ENCODE measurements around the gene LRP6. TPM values are rescaled to one million over a fixed set of nuclear protein-coding genes. Genes with fewer than 3 reads are reported as not detected.

The LRP6 gene
- total and polyA plus RNA-seq, 10 of the 15 experiments (the other 5 are each of a cell fraction or from before 2014, with no cell fraction given): 1.5 to 14.9 (median 6.1) TPM

DNA sequence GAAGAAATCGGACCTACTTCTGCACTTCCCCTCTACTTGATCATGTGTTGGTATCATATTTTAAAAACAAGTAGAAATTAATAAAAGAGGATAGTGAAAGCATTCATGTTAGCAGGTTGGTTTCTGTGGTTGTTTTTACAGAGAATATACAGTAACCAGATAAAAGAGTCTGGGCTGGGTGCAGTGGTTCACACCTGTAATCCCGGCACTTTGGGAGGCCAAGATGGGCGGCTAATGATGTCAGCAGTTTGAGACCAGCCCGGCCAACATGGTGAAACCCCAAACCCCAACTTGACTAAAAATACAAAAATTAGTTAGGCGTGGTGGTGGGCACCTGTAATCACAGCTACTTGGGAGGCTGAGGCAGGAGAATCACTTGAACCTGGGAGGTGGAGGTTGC lies 55.9 kb downstream of the LRP6 start:
- no TSS peak for BruUV-seq (replicated peaks)
- peak; percentile 89 for ATAC-seq
- H4K20me1 ChIP-seq (ENCODE audit: control insufficient read depth, insufficient read depth): no peaks in the 10 kb centered on the region
- H3K36me3 ChIP-seq (ENCODE audit: control insufficient read depth in 2 of 2, insufficient read depth in 2 of 2, low read length in 1 of 2): no peaks in the 10 kb centered on the region
- intact Hi-C loops (cut with micrococcal nuclease; ENCODE audit: unreplicated experiment) (loop anchor here (5.0 kb wide), 1 partner anchor 56 kb away; the partner anchor contains the start of gene LRP6), in situ Hi-C loops (cut with MboI) (no loop called here)
- no peak overlapping the region for H3K27ac ChIP-seq (ENCODE audit: control insufficient read depth, insufficient read depth)
- no peak overlapping the region for H3K9ac ChIP-seq (ENCODE audit: control insufficient read depth, insufficient read depth, low read length)
- CTCF ChIA-PET: no interaction called here
- peaks cover 3% of the 10 kb centered on the region for H3K4me1 ChIP-seq (ENCODE audit: control insufficient read depth, insufficient read depth, low read length)
- no peaks in the 10 kb centered on the region for H3K9me3 ChIP-seq (replicated peaks; ENCODE audit: control insufficient read depth, insufficient read depth, low read length)
- no peak for FAIRE-seq
- no peaks in the 10 kb centered on the region for H3K27me3 ChIP-seq (replicated peaks in 1 of 2; ENCODE audit: control insufficient read depth in 2 of 2, insufficient read depth in 2 of 2, low read length in 1 of 2)
- no peak for DNase-seq (ENCODE audit: low read depth, low spot score)
- no peak overlapping the region for H3K4me3 ChIP-seq
- no peak overlapping the region for H3K4me2 ChIP-seq (ENCODE audit: control insufficient read depth, insufficient read depth)
- POLR2A ChIA-PET: no interaction called here
- WGBS (ENCODE audit: insufficient coverage, insufficient replicate concordance, low lambda C conversion rate, missing lambda C conversion rate): 40% methylated on average over 5 of the region's 5 CpGs
- H2AFZ ChIP-seq (ENCODE audit: control insufficient read depth, low read depth, low read length): no peak overlapping the region
- RAD21 ChIA-PET (ENCODE audit: unreplicated experiment): no interaction called here
- no peaks in the 10 kb centered on the region for H3K79me2 ChIP-seq (ENCODE audit: control insufficient read depth, insufficient read depth, low read length)
- SMC1A ChIA-PET (ENCODE audit: uncharacterized antibody, unreplicated experiment): no interaction called here
- TF ChIP-seq DPF2 (IDR thresholded peaks at IDR 0.05): peak; percentile 56; the same call in 1 of the 2 replicates
- TF ChIP-seq IKZF2 (IDR thresholded peaks at IDR 0.05): peak; percentile 42 to 63; a peak in 3 of 4 replicates
- TF ChIP-seq, protein P1, sequence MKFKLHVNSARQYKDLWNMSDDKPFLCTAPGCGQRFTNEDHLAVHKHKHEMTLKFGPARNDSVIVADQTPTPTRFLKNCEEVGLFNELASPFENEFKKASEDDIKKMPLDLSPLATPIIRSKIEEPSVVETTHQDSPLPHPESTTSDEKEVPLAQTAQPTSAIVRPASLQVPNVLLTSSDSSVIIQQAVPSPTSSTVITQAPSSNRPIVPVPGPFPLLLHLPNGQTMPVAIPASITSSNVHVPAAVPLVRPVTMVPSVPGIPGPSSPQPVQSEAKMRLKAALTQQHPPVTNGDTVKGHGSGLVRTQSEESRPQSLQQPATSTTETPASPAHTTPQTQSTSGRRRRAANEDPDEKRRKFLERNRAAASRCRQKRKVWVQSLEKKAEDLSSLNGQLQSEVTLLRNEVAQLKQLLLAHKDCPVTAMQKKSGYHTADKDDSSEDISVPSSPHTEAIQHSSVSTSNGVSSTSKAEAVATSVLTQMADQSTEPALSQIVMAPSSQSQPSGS (IDR thresholded peaks at IDR 0.05; ENCODE audit: low read length): no peak
- TF ChIP-seq MTA3 (IDR thresholded peaks at IDR 0.05; ENCODE audit: borderline replicate concordance, low read length): no peak
- TF ChIP-seq PML (IDR thresholded peaks at IDR 0.05; ENCODE audit: low read length): no peak
- TF ChIP-seq RFX5 (IDR thresholded peaks at IDR 0.05; ENCODE audit: low read depth, low read length): no peak
- no peak for TF ChIP-seq TARDBP (IDR thresholded peaks at IDR 0.05; ENCODE audit: borderline replicate concordance)
- no peak for TF ChIP-seq POLR2AphosphoS2 (IDR thresholded peaks at IDR 0.05; ENCODE audit: low read depth, low read length)
- TF ChIP-seq YBX1 (IDR thresholded peaks at IDR 0.05): no peak
- 0 out of 2 replicates have a peak, but pooled peaks have one; percentile 22 for TF ChIP-seq YY1 (IDR thresholded peaks at IDR 0.05; ENCODE audit: low read depth, low read length)
- peak in 1 of 2 experiments; percentile 49; a peak in 2 of 4 replicates for TF ChIP-seq BHLHE40 (IDR thresholded peaks at IDR 0.05; ENCODE audit: borderline replicate concordance in 1 of 2, low read depth in 2 of 2, low read length in 1 of 2)
- no peak for TF ChIP-seq MYC (IDR thresholded peaks at IDR 0.05; ENCODE audit: insufficient read depth, insufficient read length, insufficient replicate concordance, low read length, severe bottlenecking)
- TF ChIP-seq, protein P2, sequence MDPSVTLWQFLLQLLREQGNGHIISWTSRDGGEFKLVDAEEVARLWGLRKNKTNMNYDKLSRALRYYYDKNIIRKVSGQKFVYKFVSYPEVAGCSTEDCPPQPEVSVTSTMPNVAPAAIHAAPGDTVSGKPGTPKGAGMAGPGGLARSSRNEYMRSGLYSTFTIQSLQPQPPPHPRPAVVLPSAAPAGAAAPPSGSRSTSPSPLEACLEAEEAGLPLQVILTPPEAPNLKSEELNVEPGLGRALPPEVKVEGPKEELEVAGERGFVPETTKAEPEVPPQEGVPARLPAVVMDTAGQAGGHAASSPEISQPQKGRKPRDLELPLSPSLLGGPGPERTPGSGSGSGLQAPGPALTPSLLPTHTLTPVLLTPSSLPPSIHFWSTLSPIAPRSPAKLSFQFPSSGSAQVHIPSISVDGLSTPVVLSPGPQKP (IDR thresholded peaks at IDR 0.05; ENCODE audit: low read depth, low read length): no peak
- TF ChIP-seq RAD51 (IDR thresholded peaks at IDR 0.05): no peak
- peak; percentile 64 for TF ChIP-seq IKZF1 (conservative IDR thresholded peaks at IDR 0.05)
- TF ChIP-seq RBBP5 (conservative IDR thresholded peaks at IDR 0.05): no peak
- no peak for TF ChIP-seq JUNB (IDR thresholded peaks at IDR 0.05)
- peak; percentile 31; the same call in 1 of the 2 replicates for TF ChIP-seq SPI1 (IDR thresholded peaks at IDR 0.05; ENCODE audit: borderline replicate concordance, insufficient read depth, low read depth, low read length)
- TF ChIP-seq, protein P3, sequence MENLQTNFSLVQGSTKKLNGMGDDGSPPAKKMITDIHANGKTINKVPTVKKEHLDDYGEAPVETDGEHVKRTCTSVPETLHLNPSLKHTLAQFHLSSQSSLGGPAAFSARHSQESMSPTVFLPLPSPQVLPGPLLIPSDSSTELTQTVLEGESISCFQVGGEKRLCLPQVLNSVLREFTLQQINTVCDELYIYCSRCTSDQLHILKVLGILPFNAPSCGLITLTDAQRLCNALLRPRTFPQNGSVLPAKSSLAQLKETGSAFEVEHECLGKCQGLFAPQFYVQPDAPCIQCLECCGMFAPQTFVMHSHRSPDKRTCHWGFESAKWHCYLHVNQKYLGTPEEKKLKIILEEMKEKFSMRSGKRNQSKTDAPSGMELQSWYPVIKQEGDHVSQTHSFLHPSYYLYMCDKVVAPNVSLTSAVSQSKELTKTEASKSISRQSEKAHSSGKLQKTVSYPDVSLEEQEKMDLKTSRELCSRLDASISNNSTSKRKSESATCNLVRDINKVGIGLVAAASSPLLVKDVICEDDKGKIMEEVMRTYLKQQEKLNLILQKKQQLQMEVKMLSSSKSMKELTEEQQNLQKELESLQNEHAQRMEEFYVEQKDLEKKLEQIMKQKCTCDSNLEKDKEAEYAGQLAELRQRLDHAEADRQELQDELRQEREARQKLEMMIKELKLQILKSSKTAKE (IDR thresholded peaks at IDR 0.05; ENCODE audit: low read depth, poor library complexity, severe bottlenecking): peak; percentile 54
- no peak for TF ChIP-seq SUZ12 (IDR thresholded peaks at IDR 0.05; ENCODE audit: unreplicated experiment)
- no peak for TF ChIP-seq SP1 (IDR thresholded peaks at IDR 0.05; ENCODE audit: low read depth, low read length)
- 0 out of 2 replicates have a peak, but pooled peaks have one; percentile 25 for TF ChIP-seq BCL11A (IDR thresholded peaks at IDR 0.05; ENCODE audit: low read depth, low read length)

Data from GM12878 (cell line).